GM12875 (cell line): ENCODE measurements around the gene CADM2.
"Not testable (repeated sequence)": the region's sequence is repeated elsewhere in the genome, so short reads cannot be mapped to it uniquely, and the experiment has no call there.

Experiments
- H3K4me3 ChIP-seq: one replicate; pipeline ENCODE4 v1.5.1; 2011; ENCODE audit warnings: low read depth, low read length, control low read depth
- CTCF ChIP-seq: IDR thresholded peaks from 2 replicates; pipeline ENCODE4 v1.5.1; 2011; ENCODE audit warnings: low read depth, mild to moderate bottlenecking, control low read depth, inconsistent platforms, low read length, moderate library complexity, borderline replicate concordance; ENCODE audit not compliant: insufficient read depth

The CADM2 gene

GRCh38 chr3:85102781-85103180 lies 144.0 kb downstream of the CADM2 start:
- TF ChIP-seq CTCF = no peak

GRCh38 chr3:85110393-85110792 lies 151.6 kb downstream of the CADM2 start:
- H3K4me3 ChIP-seq = no peak overlapping the region
- no peak for TF ChIP-seq CTCF

More at GRCh38 chr3:85102781-85103180, 144.0 kb downstream of the CADM2 start:
- no peak overlapping the region for H3K4me3 ChIP-seq

DNA sequence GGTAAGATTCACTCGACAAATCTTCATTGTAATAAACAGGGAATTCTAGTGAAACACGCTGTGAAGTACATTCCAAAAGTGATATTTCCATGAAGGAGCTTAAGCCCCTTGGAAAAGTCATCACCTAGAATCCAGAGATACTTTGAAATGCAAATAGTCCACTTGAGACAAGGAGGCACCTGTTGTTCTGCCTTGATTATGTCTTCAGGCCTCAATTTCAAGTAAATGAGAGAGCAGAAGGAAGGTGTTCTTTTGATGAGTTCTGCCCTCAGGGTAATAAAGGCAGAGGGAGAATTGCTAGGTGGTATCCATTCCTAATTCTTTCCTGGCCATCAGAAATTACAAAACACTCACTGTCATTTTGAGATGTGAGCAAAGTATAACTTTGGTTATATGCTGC lies 162.1 kb downstream of the CADM2 start:
- TF ChIP-seq CTCF = no peak
- H3K4me3 ChIP-seq = no peak overlapping the region

GRCh38 chr3:85132864-85133263 lies 174.1 kb downstream of the CADM2 start:
- H3K4me3 ChIP-seq = not testable (repeated sequence)

- not testable (repeated sequence) for H3K4me3 ChIP-seq
Measured at GRCh38 chr3:85133691-85134420, 175.1 kb downstream of the CADM2 start.

GRCh38 chr3:85142626-85143025 lies 183.8 kb downstream of the CADM2 start:
- no peak overlapping the region for H3K4me3 ChIP-seq
- no peak for TF ChIP-seq CTCF

DNA sequence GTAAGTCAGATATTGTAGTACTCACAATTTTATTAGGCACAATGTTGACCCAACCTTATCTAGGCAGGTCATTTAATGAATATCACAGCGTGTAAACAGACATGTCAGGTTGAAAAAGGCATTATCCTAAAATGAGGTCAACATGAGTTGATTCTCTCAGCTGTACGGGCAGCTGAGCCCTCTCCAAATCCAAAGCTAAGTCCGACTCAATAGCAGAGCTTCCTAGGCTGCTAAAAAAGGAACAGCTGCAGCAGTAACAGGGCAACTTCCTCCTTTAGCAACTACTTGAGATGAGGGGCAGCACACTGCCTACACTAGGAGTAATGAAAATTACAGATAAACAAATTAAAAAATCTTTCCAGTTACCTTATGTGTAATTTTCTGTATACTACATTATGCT lies 189.2 kb downstream of the CADM2 start:
- TF ChIP-seq CTCF = no peak
- H3K4me3 ChIP-seq = no peak overlapping the region

DNA sequence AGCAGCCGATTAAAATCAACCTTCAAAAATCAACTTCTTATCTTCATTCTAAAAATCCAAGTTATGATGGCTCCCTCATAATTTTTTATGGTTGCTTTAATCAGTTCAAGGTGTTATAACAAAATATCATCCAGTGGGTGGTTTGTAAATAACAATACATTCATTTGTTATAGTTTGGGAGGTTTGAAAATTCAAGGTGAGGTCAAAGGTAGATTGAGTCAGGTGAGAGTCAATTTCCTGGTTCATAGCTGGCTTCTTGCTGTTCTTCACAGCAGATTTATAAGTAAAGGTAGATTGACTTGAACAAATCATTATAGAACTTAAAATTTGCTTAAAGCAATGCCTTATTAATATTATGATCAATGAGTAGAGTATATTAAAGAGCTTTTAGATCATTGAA lies 192.8 kb downstream of the CADM2 start:
- TF ChIP-seq CTCF = no peak
- no peak overlapping the region for H3K4me3 ChIP-seq

DNA sequence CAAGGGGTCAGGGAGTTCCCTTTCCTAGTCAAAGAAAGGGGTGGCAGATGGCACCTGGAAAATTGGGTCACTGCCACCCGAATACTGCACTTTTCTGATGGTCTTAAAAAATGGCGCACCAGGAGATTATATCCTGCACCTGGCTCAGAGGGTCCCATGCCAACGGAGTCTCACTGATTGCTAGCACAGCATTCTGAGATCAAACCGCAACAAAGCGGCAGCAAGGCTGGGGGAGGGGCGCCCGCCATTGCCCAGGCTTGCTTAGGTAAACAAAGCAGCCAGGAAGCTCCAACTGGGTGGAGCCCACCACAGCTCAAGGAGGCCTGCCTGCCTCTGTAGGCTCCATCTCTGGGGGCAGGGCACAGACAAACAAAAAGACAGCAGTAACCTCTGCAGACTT lies 194.5 kb downstream of the CADM2 start:
- not testable (repeated sequence) for H3K4me3 ChIP-seq
